LNCaP clone FGC (cell line): ENCODE results near the gene FAM149A.

Experiments
- DNase-seq: peaks from one replicate; pipeline ENCODE4 v3.0.0-alpha.2; 2011; ENCODE audit warnings: low read depth
- H3K4me3 ChIP-seq: 2 replicates; pipeline ENCODE4 v1.5.1; 2011; ENCODE audit warnings: mild to moderate bottlenecking, low read depth, low read length, control low read depth
- TF ChIP-seq, protein P1 (sequence below): IDR thresholded peaks from 2 replicates; pipeline ENCODE4 v1.5.1; 2012; ENCODE audit warnings: mild to moderate bottlenecking; ENCODE audit not compliant: control insufficient read depth, insufficient read depth; ENCODE audit errors: extremely low read depth

The FAM149A gene

DNA sequence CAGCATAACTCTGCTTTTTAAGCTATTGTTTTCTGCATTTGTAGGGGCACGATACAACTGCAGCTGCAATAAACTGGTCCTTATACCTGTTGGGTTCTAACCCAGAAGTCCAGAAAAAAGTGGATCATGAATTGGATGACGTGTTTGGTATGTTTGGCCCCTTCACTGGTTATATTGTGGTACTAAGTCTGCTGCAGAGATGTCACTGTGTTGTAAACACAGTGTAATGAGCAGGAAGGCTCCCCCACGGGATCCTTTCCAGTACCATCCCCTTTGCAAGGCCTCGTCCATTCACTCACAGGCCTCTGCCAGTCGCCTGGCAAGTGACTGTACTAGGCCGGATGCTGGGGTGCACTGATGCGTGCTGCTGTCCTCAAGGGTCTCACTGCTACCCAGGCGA lies 100.7 kb downstream of the FAM149A start:
- DNase-seq, result no peak
- TF ChIP-seq, protein P1, sequence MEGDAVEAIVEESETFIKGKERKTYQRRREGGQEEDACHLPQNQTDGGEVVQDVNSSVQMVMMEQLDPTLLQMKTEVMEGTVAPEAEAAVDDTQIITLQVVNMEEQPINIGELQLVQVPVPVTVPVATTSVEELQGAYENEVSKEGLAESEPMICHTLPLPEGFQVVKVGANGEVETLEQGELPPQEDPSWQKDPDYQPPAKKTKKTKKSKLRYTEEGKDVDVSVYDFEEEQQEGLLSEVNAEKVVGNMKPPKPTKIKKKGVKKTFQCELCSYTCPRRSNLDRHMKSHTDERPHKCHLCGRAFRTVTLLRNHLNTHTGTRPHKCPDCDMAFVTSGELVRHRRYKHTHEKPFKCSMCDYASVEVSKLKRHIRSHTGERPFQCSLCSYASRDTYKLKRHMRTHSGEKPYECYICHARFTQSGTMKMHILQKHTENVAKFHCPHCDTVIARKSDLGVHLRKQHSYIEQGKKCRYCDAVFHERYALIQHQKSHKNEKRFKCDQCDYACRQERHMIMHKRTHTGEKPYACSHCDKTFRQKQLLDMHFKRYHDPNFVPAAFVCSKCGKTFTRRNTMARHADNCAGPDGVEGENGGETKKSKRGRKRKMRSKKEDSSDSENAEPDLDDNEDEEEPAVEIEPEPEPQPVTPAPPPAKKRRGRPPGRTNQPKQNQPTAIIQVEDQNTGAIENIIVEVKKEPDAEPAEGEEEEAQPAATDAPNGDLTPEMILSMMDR, result no peak
- H3K4me3 ChIP-seq, result peak overlapping the region; percentile 56

GRCh38 chr4:186216465-186217024 lies 112.0 kb downstream of the FAM149A start:
- DNase-seq, result no peak
- TF ChIP-seq, protein P1, result no peak
- no peak overlapping the region for H3K4me3 ChIP-seq

DNA sequence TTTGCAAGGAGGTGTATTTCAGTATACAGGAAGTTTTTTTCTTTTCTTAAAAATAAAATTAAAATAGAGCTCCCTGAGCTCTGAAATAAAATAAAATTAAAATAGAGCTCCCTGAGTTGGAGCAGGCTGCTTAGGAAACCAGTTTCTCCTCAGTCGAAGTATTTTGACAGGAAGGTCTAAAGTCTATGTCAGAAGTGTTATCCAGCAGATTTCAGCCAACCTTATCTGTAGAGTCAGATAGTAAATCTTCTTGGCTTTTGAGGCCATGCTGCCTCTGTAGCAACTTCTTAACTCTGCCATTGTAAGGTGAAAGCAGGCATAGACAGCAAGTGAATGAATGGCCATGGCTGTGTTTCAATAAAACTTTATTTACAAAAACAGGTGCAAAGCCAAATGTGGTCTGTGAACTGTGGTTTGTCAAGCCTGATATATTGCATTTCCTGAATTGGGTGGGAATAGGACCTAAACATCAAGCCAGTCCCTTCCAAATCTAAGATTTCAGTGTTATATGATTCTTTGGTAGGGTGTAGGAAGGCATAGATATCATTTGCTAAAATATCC lies 113.3 kb downstream of the FAM149A start:
- no peak overlapping the region for H3K4me3 ChIP-seq
- TF ChIP-seq, protein P1, result no peak
- no peak for DNase-seq

DNA sequence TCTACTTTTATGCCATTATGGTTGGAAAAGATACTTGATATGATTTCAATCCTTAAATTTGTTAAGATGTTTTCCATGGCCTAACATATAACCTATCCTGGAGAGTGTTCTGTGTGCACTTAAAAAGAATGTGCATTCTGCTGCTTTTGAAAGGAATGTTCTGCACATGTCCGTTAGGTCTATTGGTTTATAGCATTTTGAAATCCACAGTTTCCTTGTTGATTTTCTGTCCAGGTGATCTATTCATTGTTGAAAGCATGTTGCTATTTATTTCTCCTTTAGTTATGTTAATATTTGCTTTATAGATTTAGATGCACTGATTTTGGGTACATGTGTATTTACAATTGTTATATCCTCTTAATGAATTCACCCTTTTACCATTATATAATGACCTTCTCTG lies 117.1 kb downstream of the FAM149A start:
- DNase-seq, result no peak
- TF ChIP-seq, protein P1, result no peak
- no peak overlapping the region for H3K4me3 ChIP-seq
